ENCODE measurements around the gene SMAD6. TPM values are rescaled to one million over a fixed set of nuclear protein-coding genes. Genes with fewer than 3 reads are reported as not detected.

The SMAD6 gene
- total and polyA plus RNA-seq, 2 experiments from 2014 or later, result 26.6 to 35.4 TPM

GRCh38 chr15:66751579-66751978 lies 49.5 kb downstream of the SMAD6 start:
- WGBS (ENCODE audit: low lambda C conversion rate, missing lambda C conversion rate), result 74% methylated on average over 7 of the region's 7 CpGs
- Histone ChIP-seq H3K27me3 (no peaks in the 10 kb centered on the region), H3K9me2 (replicated peaks; ENCODE audit: insufficient read depth) (no peaks in the 10 kb centered on the region), H2AFZ (no peak overlapping the region), H4K20me1 (ENCODE audit: insufficient read depth, poor library complexity, severe bottlenecking) (peaks cover 36% of the 10 kb centered on the region), H3K4me1 (ENCODE audit: insufficient read depth) (peaks cover 34% of the 10 kb centered on the region), H3K4me2 (no peak overlapping the region), H3K27ac (no peak overlapping the region), H3K4me3 (no peak overlapping the region), H3K36me3 (replicated peaks; ENCODE audit: insufficient read depth, low read depth) (no peaks in the 10 kb centered on the region), H3K9me3 (ENCODE audit: low read depth) (no peaks in the 10 kb centered on the region), H3K79me2 (peaks cover 99% of the 10 kb centered on the region)
- no peak for TF ChIP-seq EZH2 (IDR thresholded peaks at IDR 0.05; ENCODE audit: borderline replicate concordance)
- TF ChIP-seq EZH2phosphoT487 (IDR thresholded peaks at IDR 0.05; ENCODE audit: low read depth, severe bottlenecking, unreplicated experiment), result no peak
- no peak for TF ChIP-seq CTCF (IDR thresholded peaks at IDR 0.05; ENCODE audit: poor library complexity)
- DNase-seq (ENCODE audit: low spot score), result no peak

GRCh38 chr15:66752078-66752477 lies 50.0 kb downstream of the SMAD6 start:
- Histone ChIP-seq H2AFZ (no peak overlapping the region), H3K27ac (no peak overlapping the region), H3K4me3 (no peak overlapping the region), H3K27me3 (no peaks in the 10 kb centered on the region), H3K79me2 (peaks cover 99% of the 10 kb centered on the region), H3K4me1 (ENCODE audit: insufficient read depth) (peaks cover 32% of the 10 kb centered on the region), H3K9me2 (replicated peaks; ENCODE audit: insufficient read depth) (no peaks in the 10 kb centered on the region), H4K20me1 (ENCODE audit: insufficient read depth, poor library complexity, severe bottlenecking) (peaks cover 35% of the 10 kb centered on the region), H3K9me3 (ENCODE audit: low read depth) (no peaks in the 10 kb centered on the region), H3K4me2 (no peak overlapping the region), H3K36me3 (replicated peaks; ENCODE audit: insufficient read depth, low read depth) (no peaks in the 10 kb centered on the region)
- 93% methylated on average over 2 of the region's 2 CpGs for WGBS (ENCODE audit: low lambda C conversion rate, missing lambda C conversion rate)
- no peak for DNase-seq (ENCODE audit: low spot score)
- TF ChIP-seq EZH2 (IDR thresholded peaks at IDR 0.05; ENCODE audit: borderline replicate concordance), result no peak
- no peak for TF ChIP-seq CTCF (IDR thresholded peaks at IDR 0.05; ENCODE audit: poor library complexity)
- no peak for TF ChIP-seq EZH2phosphoT487 (IDR thresholded peaks at IDR 0.05; ENCODE audit: low read depth, severe bottlenecking, unreplicated experiment)

DNA sequence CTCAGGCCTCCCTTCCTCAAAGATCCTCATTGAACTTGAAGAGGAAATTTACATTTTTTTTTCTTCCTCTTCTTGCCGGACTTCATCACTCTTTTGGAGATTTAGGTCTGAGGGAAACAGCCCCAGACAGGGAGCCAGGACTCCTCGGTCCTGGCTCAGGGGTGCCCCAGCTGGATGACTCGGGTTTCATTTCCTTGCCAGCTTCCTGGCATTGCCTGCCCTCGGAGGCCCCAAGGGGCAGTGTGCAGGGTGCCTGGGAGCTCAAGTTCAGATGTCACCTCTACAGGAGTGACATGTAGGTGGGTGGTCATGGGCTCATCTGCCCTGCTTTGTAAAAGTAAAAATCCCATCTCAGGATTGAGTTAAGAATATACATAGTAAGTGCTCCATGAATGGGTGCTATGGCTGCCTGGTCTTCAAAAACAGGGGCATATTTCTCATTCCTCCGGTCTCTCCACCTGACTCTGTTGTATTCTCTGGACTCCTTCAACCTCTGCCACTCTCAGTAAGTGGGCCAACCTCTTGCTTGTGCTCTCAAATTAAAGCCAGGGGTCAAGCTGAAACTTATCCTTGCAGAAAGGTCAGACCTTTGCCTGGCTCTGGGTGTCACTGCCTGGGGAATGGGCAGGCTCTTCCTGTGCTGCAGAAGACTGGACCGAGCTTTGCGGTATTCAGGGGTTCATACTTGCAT lies 51.8 kb downstream of the SMAD6 start:
- H3K4me2 ChIP-seq, result no peak overlapping the region
- H4K20me1 ChIP-seq (ENCODE audit: insufficient read depth, poor library complexity, severe bottlenecking), result peaks cover 35% of the 10 kb centered on the region
- no peaks in the 10 kb centered on the region for H3K36me3 ChIP-seq (replicated peaks; ENCODE audit: insufficient read depth, low read depth)
- no peak overlapping the region for H3K4me3 ChIP-seq
- DNase-seq (ENCODE audit: low spot score), result no peak
- H2AFZ ChIP-seq, result no peak overlapping the region
- no peaks in the 10 kb centered on the region for H3K27me3 ChIP-seq
- H3K4me1 ChIP-seq (ENCODE audit: insufficient read depth), result peaks cover 32% of the 10 kb centered on the region
- no peak for TF ChIP-seq EZH2phosphoT487 (IDR thresholded peaks at IDR 0.05; ENCODE audit: low read depth, severe bottlenecking, unreplicated experiment)
- no peak for TF ChIP-seq CTCF (IDR thresholded peaks at IDR 0.05; ENCODE audit: poor library complexity)
- TF ChIP-seq EZH2 (IDR thresholded peaks at IDR 0.05; ENCODE audit: borderline replicate concordance), result no peak
- no peaks in the 10 kb centered on the region for H3K9me3 ChIP-seq (ENCODE audit: low read depth)
- WGBS (ENCODE audit: low lambda C conversion rate, missing lambda C conversion rate), result 91% methylated on average over 7 of the region's 7 CpGs
- H3K27ac ChIP-seq, result no peak overlapping the region
- peaks cover 100% of the 10 kb centered on the region for H3K79me2 ChIP-seq
- H3K9me2 ChIP-seq (replicated peaks; ENCODE audit: insufficient read depth), result no peaks in the 10 kb centered on the region

Data from hepatocyte (in vitro differentiated cells).